ENCODE data around the gene RIBC1. TPM values are rescaled to one million over a fixed set of nuclear protein-coding genes. Genes with fewer than 3 reads are reported as not detected.

The RIBC1 gene
- total and polyA plus RNA-seq, 9 of the 15 experiments (the other 6 are each of a cell fraction or from before 2014, with no cell fraction given) = 0.07 to 0.51 (median 0.44) TPM

DNA sequence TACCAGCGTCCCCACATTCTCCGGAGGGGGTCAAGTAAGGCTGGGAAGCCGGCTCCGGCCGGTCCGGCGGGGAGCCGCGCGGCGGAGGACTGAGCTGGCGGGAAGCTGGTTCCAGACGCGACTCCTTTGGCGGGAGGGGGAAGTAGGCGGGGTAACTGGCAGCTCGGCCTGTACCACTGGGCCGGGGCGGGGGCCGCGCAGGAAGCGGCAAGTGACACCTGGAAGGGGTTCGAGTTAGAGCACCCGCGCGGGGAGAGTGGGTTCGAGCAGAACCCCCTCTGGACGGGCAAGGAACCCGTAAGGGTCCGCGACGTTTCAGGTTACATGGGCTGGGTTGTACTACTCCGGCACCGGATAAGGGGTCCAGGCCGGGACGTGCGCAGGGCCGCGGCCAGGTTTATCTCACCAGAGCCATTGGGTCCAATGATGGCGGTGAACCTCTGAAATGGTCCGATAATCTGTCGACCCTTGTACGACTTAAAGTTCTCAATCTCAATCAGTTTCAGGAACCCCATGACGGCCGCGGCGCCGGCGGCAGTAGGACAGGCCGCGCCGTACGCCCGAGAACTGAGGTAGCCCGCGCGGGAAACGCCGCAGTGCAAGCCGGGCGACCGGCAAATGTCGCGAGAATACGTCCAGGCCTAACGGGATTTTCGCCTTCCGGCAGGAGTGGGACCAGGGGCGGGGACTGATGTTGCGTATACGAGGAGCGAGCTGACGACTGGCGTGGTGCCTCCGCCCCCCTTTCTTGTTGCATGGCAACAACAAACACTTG is 400 bp upstream of the RIBC1 start, which contains the start of gene SMC1A (continued):
- no peak for TF ChIP-seq SETDB1 (IDR thresholded peaks at IDR 0.05; ENCODE audit: low read length)
- TF ChIP-seq ZNF780A (CRISPR knock-in tag; IDR thresholded peaks at IDR 0.05) = no peak
- TF ChIP-seq CCNT2 (IDR thresholded peaks at IDR 0.05; ENCODE audit: borderline replicate concordance, extremely low read depth, insufficient read length, low read depth, low read length) = peak; percentile 14
- TF ChIP-seq RBM14 (IDR thresholded peaks at IDR 0.05; ENCODE audit: borderline replicate concordance, insufficient read depth, low read depth, low read length) = no peak
- TF ChIP-seq, protein P1, sequence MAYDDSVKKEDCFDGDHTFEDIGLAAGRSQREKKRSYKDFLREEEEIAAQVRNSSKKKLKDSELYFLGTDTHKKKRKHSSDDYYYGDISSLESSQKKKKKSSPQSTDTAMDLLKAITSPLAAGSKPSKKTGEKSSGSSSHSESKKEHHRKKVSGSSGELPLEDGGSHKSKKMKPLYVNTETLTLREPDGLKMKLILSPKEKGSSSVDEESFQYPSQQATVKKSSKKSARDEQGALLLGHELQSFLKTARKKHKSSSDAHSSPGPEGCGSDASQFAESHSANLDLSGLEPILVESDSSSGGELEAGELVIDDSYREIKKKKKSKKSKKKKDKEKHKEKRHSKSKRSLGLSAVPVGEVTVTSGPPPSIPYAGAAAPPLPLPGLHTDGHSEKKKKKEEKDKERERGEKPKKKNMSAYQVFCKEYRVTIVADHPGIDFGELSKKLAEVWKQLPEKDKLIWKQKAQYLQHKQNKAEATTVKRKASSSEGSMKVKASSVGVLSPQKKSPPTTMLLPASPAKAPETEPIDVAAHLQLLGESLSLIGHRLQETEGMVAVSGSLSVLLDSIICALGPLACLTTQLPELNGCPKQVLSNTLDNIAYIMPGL (CRISPR knock-in tag; IDR thresholded peaks at IDR 0.05) = peak; percentile 84; the same call in 1 of the 2 replicates
- peak in 1 of 2 experiments; percentile 11; a peak in 1 of 4 replicates for TF ChIP-seq ARNT (IDR thresholded peaks at IDR 0.05)
- TF ChIP-seq HNRNPK (IDR thresholded peaks at IDR 0.05; ENCODE audit: low read depth, low read length, poor library complexity, severe bottlenecking) = no peak
- peak; percentile 89 for TF ChIP-seq E2F3 (CRISPR knock-in tag; IDR thresholded peaks at IDR 0.05)
- TF ChIP-seq, protein P2, sequence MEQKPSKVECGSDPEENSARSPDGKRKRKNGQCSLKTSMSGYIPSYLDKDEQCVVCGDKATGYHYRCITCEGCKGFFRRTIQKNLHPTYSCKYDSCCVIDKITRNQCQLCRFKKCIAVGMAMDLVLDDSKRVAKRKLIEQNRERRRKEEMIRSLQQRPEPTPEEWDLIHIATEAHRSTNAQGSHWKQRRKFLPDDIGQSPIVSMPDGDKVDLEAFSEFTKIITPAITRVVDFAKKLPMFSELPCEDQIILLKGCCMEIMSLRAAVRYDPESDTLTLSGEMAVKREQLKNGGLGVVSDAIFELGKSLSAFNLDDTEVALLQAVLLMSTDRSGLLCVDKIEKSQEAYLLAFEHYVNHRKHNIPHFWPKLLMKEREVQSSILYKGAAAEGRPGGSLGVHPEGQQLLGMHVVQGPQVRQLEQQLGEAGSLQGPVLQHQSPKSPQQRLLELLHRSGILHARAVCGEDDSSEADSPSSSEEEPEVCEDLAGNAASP (IDR thresholded peaks at IDR 0.05) = no peak
- TF ChIP-seq RBBP5 (IDR thresholded peaks at IDR 0.05; ENCODE audit: borderline replicate concordance, insufficient read depth, low read length, poor library complexity, severe bottlenecking) = peak; percentile 64
- TF ChIP-seq CHD4 (IDR thresholded peaks at IDR 0.05; ENCODE audit: insufficient read depth, insufficient replicate concordance, low read depth, low read length, poor library complexity, severe bottlenecking) = no peak
- TF ChIP-seq HDAC2 (IDR thresholded peaks at IDR 0.05) = no peak
- TF ChIP-seq RBFOX2 (IDR thresholded peaks at IDR 0.05; ENCODE audit: low read depth, low read length) = peak; percentile 99
- no peak for TF ChIP-seq XRCC5 (IDR thresholded peaks at IDR 0.05; ENCODE audit: low read depth, low read length)
- TF ChIP-seq, protein P3, sequence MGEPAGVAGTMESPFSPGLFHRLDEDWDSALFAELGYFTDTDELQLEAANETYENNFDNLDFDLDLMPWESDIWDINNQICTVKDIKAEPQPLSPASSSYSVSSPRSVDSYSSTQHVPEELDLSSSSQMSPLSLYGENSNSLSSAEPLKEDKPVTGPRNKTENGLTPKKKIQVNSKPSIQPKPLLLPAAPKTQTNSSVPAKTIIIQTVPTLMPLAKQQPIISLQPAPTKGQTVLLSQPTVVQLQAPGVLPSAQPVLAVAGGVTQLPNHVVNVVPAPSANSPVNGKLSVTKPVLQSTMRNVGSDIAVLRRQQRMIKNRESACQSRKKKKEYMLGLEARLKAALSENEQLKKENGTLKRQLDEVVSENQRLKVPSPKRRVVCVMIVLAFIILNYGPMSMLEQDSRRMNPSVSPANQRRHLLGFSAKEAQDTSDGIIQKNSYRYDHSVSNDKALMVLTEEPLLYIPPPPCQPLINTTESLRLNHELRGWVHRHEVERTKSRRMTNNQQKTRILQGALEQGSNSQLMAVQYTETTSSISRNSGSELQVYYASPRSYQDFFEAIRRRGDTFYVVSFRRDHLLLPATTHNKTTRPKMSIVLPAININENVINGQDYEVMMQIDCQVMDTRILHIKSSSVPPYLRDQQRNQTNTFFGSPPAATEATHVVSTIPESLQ (CRISPR knock-in tag; IDR thresholded peaks at IDR 0.05) = peak; percentile 81
- no peak for TF ChIP-seq HEY1 (CRISPR knock-in tag; IDR thresholded peaks at IDR 0.05; ENCODE audit: borderline replicate concordance)
- peak; percentile 75 for TF ChIP-seq SMAD4 (CRISPR knock-in tag; conservative IDR thresholded peaks at IDR 0.05)
- TF ChIP-seq, protein P4, sequence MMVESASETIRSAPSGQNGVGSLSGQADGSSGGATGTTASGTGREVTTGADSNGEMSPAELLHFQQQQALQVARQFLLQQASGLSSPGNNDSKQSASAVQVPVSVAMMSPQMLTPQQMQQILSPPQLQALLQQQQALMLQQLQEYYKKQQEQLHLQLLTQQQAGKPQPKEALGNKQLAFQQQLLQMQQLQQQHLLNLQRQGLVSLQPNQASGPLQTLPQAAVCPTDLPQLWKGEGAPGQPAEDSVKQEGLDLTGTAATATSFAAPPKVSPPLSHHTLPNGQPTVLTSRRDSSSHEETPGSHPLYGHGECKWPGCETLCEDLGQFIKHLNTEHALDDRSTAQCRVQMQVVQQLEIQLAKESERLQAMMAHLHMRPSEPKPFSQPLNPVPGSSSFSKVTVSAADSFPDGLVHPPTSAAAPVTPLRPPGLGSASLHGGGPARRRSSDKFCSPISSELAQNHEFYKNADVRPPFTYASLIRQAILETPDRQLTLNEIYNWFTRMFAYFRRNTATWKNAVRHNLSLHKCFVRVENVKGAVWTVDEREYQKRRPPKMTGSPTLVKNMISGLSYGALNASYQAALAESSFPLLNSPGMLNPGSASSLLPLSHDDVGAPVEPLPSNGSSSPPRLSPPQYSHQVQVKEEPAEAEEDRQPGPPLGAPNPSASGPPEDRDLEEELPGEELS (CRISPR knock-in tag; IDR thresholded peaks at IDR 0.05; ENCODE audit: borderline replicate concordance) = no peak
- peak; percentile 93 for TF ChIP-seq TBP (optimal IDR thresholded peaks at IDR 0.05; ENCODE audit: low read depth, low read length)
- TF ChIP-seq ZNF253 (CRISPR knock-in tag; conservative IDR thresholded peaks at IDR 0.05) = no peak
